Superior temporal gyrus (tissue), 1 donor: ENCODE results near the gene ELK1.
A peak's percentile ranks its signal among the peaks of the same experiment; 100 is the strongest.

Experiments used
- DNase-seq: peaks from one replicate; pipeline ENCODE4 v3.0.0-alpha.2; 2016; ENCODE audit errors: extremely low spot score

The ELK1 gene

DNA sequence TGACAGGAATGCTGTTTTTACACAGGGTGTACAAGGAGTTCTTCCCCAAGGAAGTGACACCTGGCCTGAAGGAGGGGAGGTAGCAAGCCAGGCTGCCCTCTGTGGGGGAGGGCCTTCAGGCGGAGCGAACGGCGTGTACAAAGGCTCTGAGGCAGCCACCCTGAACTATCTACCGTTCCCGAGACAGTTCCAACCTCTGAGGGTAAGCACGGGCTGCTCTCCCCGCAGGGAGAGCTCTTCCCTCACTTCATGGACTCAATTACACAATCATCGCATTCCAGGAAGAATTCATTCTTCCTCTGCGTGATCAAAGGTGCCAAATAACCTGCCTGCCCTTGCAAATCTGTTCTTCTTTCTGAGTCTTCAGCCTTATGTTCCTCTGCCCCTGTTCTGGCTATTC is 4.8 kb downstream of the ELK1 start:
- DNase-seq = no peak

DNA sequence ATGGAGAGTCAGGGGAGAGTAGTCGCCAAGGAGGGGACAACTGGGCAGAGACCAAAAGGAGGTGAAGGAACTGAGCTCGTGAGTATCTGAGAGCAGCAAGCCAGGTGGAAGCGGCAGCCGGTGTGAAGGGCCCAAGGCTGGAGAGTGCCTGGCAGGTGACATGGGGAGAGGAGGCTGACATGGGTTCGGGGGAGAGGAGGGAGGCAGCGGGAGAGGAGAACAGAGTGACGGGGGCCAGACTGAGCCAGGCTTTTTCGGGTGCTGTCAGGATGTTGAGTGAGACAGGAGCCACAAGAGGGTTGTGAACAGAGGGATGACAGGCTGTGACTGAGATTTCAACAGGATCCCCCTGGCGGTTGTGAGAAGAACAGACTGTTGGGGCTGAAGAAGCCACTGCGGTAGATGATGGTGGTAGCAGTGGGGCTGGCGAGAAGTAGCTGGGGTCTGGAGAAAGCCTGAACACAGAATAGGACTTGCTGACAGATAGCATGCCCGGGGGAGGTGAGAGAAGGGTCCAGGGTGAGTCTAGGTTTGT is 5.7 kb downstream of the ELK1 start:
- no peak for DNase-seq

DNA sequence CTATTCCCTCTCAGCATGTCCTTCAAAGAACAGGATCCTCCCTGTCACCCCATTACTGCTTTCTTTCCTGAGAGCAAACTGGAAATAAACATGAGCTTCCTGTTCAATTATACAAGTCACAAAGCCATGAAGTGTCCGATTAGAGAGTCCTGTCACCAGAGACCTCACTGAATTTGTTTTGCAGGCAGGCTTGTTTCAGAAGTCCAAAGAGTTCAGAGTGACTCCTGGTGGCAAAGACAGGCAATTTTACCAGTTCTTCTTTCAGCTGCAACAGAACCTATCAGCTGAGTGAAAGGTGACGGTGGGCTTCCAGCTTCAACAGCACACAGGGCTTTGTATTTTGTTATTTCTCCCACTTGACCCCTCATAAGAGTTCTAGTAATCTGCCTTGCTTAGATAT is 6.4 kb downstream of the ELK1 start:
- no peak for DNase-seq

DNA sequence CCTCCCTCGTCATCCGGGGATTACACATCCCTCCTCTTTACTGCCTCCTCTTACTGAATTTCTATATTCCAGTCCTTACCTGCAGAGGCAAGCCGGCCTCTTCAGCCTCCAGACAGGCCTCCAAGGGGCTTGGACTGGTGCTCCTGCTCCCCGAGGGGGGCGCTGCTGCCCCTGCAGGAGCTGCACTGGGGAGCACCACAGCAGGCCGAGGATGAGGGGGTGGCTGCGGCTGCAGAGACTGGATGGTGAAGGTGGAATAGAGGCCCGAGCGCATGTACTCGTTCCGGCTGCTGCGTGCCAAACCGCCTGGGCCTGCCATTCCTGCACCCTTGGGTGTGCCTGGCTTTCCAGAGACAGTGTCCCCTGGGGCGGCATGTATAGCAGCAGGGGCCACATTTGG is 11.5 kb downstream of the ELK1 start:
- no peak for DNase-seq

DNA sequence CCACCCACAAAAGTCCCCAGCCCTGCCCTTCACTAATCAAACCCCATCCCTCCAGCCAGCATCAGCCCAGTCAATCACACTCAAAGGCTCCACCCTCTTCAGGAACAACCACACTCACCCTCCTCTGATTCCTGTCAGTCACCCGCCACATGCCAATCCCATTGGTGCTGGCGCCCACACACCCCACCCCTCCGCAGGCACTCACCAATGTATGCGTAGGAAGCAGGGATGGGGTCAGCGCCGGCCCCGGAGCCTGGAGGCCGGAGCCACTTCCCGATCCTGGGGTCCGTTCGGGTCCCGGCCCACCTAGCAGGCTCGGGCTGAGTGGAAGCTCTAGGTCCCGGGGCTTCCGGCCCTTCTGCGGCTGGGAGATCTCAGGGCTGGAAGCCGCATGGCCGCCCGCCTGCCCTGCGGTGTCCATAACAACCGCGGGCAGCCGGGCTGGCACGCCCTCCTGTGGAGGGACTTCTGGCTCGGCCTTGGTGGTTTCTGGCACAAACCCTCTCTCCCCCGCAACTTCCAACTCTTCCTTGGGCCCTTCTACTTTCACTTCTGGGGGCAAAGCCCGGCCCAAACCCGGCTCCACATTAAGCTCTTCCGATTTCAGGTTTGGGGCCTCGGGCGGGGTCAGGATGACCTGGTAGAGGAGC is 12.7 kb downstream of the ELK1 start:
- DNase-seq = no peak

DNA sequence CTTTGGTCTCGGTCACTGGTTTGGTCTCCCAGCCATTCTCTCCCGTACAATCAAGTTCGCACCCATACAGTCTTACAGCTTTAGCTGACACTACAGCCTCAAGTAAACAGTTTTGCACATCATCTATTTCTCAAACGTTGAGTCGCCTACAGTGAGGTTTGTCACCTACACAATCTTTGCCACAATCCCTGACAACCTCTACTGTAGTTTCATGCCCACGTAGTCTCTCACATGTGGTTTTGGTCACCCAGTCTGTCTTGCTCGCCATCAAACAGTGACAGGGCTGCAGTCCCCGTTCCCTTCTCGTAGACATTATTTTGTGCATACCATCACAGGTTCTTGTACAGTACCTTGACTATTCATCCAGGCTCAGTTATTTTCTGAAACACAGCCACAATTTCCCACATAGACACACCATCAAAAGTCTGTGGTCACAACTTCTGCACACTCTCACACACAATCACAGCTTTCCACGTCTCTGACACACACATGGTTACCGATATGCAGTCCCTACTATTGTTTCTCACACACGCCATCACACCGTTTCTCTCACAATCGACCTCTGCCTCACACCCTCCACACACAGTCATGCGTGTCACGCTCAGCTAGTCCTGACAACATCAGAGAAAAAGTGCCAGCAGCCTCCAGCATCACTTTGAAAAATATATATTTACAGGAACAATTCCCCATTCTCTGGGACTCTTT is 15.3 kb downstream of the ELK1 start:
- no peak for DNase-seq

DNA sequence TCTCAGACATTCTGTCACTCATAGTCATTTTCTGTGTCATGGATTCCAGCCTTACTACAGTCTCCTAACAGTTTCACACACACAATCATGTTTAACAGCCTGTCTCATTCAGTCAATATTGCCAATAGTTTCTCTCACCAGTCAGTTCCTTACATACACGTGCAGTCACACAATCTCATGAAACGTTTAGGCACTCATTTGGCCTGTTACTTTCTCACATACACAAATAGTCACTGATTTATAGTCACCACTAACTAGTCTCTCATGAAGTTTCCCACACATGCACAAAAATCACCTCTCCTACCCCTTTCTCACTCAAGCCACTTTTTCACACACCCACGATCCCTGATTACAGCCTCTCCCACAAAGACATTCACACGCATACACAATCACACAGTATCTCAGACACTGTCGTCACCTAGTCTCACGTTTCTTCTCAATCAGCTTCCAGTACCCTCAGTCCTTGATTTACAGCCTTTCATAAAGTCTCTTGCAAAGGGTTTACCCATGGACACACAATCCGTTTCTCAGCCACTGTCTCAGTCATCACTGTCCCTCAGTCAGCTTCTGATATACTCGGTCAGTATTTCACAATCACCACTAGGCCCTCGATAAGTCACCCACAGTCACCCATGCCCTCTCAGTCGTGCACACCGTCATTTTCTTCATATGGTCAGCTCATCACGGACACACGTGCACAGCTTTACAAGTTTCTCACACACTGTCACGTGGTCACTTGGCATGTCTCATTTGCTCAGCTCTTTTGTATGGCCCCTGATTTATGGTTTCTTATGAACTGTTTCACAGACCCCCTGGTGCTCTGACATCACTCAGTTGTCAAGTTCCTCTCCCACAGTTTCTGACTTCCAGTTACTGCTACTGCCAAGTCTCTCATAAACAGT is 16.4 kb downstream of the ELK1 start:
- no peak for DNase-seq

DNA sequence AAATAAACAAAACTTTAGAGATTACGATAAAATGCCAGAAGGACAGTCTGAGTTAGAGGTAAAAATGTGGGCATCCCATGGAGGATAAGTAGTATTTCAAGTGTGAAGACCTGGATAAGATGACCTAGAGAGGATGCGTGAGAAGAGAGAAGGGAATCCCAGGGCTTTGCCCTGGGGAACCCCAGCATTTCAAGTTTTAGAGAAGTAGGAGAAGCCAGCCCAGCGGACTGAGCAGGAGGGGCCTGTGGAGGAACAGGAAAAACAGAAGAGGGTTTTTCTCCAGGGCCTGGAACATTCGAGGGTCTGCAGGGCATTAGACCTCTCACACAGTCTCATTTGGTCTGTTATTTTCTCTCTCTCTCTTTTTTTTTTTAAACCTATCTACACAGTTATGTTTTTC is 17.7 kb downstream of the ELK1 start:
- DNase-seq = no peak

DNA sequence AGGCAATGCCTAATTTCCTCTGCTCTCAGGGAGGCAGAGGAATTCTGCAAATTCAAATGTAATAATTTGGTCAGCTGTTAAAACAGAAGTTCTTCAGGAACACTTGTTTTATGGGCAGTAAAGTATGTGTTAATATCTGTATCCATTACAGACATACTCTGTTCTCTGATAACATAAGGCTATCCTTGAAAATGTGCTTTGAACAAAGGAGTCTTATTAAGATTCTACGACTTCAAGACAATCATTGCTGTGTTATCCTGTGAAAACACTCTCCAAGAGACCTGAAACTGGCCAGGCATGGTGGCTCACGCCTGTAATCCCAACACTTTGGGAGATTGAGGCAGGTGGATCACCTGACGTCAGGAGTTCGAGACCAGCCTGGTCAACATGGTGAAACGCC is 18.7 kb downstream of the ELK1 start:
- no peak for DNase-seq

DNA sequence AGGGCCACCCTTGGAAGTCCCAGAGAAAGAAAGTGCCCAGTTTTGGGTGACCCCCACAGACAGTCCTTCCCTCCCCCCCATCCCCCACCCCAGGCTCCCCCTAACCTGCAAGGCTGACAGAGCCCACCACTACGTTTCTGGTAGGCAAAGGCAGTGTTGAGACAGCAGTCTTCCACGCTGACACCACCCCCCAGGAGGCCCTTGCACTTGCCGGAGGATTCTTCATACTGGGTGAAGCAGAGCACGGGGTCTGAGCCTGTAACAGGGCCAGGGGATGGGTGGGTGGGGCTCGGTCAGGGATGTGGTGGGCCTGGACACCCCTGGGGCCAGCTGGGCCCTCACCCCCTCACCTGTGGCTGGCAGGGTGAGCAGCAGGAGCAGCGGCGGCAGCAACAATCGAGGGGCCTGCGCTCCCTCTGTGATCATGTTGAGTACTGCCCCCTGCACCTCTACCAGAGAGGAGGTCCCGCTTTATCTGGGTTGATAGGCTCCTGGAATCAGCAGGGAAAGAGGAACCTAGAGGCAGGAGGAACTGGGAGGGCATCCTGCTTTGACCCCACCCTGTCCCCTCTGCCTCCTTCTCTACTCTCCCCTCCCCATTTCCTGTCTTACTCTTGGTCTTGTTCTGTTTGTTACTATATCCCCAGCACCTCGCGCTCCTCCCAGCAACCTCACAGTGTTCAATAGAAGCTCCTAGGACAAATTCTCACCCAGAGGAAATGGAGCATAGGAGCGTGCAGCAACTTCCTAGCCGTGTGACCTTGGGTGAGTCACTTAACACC is 20.8 kb downstream of the ELK1 start, which contains the start of gene CFP:
TSS of gene CFP (minus strand) at position 512 of the 782 bp plus-strand sequence. CDS start at position 426, 86 bp downstream.
- DNase-seq = no peak

DNA sequence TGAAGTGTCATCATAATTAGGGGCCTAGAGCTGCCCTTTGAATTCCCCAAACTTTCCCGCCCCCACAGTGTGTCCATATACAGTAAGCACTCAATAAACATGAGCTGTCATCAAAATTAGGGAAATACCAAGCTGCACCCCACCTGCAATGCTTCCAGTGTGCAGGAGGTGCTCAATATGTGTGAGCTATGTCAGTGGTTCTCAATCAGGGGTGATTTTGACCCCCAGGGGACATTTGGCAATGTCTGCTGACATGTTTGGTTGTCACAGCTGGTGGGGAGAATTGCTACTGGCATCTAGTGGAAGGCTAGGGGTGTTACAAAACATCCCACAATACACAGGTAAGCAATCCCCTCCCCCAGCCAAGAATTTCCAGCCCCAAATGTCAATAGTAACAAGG is 21.4 kb downstream of the ELK1 start:
- DNase-seq = no peak

DNA sequence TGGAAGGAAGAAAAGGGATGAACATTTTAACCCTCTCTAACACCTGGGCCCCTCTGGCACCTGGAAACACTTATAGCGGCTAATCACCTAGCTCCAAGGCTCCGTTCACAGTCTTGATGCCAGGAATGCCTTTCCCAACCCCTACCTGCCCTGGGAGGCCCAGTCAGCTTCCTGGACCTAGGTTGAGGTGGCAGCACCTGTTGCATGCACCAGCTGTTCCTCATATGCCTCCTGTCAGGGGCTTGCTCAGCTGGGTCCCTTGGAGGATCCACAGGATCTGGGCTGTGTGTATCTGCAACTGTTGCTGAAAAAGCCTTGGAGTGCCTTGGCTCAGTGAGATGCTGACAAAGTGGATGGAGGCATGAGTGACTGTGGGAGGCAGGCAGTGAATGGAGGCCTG is 25.0 kb downstream of the ELK1 start:
- DNase-seq = no peak

DNA sequence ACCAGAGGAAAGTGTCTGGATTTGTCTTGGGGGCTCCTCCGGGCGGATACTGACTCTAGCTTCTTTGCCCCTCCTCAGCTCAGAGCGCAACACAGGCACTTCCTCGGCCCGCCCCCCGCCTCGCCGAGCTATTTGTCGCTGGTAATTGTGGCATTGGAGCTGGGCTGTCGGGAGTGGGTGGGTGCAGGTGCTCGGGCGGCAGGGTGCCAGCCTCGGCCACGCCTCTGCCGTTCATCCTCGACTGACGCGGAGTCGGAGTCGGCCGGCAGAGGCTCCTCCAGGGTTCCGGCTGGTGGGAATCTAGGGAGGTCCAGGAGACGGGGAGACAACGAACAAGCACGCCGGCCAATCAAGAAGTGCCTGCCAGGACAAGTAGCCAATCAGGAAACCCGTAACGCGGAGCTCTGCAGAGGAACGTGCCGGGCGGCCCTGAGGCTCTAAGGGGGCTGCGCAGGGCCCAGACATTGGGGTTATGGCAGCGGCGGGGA is 26.8 kb downstream of the ELK1 start:
- DNase-seq = peak; percentile 53

DNA sequence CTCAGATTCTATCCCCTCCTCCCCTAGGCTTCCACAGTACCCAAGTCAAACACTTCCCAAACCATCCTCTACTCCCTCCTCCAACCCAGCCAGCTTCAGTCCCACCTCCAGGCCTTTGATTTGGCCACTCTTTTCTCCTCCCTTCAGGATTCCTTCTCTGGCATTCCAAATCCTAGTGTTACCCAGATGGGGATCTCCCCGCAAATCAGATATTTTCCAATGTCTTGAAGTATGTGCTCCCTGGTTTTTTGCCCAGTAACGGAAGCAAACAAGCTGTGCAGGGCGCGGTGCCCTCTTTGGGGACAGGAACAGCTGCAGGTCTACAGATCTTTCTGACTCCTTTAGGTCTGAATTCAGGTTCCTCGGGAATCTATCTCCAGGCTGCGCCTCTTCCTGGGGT is 28.5 kb downstream of the ELK1 start:
- DNase-seq = no peak

DNA sequence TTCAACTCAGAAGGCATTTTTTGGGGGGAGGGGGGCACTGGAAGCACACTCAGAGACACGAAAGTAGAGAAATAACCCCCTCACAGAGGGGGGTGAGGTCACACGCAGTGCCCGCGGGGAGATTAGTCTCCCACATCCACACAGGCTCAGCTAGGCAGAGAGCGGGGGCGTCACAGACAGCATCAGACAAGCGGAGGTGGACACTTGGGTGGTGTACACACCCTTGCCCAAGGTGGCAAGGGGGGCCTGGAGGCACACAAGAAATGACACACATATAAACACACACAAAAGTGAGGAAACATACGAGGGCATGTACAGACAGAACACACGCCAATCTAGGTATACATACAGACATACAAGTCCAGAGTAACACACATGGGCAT is 30.1 kb downstream of the ELK1 start:
- no peak for DNase-seq

DNA sequence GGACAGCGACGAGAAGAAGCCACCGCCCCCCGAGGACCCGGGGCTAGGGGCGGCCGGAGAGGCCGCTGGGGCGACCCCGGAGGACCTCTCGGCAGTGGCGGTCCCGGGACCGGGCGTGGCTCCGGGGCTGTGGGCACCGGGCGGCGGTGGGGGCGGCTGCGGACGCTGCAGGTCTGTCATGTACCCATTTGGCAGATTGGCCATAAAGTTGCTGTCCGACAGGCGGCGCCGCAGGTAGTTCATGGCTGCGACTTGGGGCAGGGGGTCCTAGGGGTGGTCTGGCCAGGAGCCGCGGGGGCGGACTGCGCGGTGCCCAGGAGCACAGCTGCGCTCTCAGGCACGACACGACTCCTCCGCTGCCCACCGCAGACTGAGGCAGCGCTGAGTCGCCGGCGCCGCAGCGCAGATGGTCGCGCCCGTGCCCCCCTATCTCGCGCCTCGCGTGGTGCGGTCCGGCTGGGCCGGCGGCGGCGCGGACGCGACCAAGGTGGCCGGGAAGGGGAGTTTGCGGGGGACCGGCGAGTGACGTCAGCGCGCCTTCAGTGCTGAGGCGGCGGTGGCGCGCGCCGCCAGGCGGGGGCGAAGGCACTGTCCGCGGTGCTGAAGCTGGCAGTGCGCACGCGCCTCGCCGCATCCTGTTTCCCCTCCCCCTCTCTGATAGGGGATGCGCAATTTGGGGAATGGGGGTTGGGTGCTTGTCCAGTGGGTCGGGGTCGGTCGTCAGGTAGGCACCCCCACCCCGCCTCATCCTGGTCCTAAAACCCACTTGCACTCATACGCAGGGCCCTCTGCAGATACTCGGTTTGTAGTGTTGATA is 30.7 kb downstream of the ELK1 start, which contains the start of gene SYN1:
TSS of gene SYN1 (minus strand) at position 372 of the 817 bp plus-strand sequence. CDS start at position 243, 129 bp downstream.
- peak; percentile 64 for DNase-seq

DNA sequence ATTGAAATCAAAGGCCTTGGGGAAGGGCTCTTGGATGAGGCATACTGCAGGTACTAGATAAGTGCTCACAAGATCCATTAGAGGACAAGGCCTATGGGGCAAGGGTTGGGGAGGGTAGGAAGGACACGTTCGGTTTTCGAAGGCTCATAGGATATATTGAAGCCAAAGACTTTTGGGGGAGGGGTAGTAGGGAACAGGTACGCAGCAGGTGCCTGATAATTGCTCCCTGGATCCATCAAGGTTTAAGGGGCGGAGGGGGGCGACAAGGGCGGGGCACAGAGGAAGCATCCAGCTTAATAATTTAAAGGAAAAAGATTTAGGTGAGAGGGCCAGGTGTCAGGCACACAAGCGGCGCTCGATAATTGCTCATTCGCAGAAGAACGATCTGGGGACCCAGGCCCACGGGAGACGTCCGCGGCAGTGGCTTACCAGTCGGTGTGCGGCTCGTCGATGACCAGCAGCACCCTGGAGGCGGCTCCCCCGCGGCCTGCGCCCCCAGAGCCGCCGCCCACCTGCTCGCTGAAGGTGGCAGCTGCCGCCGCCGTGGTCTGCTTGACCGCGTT is 31.4 kb downstream of the ELK1 start:
- no peak for DNase-seq

DNA sequence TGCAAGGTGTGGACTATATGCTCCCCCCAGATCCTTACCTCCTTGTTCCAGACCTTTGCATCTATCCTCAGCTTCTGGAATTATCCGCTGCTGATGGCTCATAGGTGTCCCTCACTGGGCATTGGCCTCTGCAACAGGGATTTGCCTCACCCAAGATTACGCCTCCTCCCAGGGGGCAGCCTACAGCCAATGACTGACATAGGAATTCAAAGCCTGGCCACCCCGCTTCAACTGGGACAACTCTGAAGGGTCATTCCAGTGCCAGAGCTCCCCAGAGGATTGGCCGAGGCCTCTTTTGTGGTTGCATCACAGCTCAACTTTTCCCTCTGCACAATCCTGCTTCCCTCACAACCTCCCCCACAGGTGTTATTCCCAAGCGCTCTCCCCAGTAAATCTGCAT is 35.7 kb downstream of the ELK1 start:
- no peak for DNase-seq

DNA sequence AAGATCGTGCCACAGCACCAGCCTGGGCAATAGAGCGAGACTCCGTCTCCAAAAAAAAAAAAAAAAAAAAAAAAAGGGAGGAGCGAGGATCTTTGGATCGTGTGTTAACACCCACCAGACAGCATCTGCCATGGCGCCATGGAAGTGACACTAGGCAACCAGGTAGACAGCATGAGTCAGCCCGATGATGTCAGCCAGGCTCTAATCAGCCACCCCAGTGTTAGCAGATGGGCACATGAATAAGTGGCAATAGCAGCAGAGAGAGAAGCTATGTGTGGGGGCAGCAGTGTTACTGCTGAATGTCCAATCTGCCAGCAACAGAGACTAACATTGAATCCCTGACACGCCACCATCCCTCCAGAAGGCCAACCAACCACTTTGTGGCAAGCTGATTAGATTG is 37.3 kb downstream of the ELK1 start:
- no peak for DNase-seq

DNA sequence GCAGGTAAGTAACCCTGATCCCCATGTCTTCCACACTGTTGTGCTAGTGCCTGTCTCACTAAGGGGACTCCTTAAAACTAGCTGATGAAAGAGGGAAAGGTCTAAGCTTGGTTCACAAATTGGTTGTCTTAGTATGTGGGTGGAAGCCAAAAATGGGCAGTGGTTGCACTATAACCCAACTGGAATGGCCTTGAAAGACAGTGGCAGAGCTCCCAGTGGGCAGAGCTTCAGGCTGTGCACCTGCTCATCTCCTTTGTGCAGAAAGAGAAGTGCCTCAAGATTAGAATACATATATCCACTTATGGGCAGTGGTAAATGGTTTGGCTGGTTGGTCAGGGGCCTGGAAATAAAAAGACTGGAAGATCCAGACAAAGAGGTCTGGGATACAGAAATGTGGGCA is 37.9 kb downstream of the ELK1 start:
- no peak for DNase-seq
